Cerebellar nuclear complex (tissue), 1 donor: ENCODE data around the gene ZNF341.

Experiments used
- DNase-seq, 2 experiments: peaks; one replicate each; lab custom pipeline; 2025; lab: John Stamatoyannopoulos, UW

ZNF341 gene

GRCh38 chr20:33825340-33826269 is 93.8 kb downstream of the ZNF341 start:
- no peak for DNase-seq

GRCh38 chr20:33826270-33826897 is 94.6 kb downstream of the ZNF341 start:
- no peak for DNase-seq

DNA sequence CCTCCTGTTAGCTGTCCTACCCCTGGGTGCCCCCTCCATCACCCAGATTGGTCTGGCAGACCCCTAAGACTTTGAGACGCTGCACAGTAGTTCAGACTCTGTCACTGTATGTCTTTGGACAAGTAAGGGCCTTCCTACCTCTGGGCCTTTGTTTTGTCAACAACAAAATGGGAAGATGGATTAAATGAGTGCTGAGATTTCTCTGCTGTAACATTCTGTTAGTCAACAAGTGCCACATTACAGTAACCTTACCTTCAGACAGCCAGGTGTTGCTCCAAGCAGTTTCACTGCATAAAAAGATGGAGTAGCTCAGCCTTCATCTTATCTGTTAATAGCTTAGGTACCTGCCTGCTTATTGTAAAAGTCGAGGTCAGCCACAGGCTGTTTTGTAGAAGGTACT is 95.3 kb downstream of the ZNF341 start:
- no peak for DNase-seq

DNA sequence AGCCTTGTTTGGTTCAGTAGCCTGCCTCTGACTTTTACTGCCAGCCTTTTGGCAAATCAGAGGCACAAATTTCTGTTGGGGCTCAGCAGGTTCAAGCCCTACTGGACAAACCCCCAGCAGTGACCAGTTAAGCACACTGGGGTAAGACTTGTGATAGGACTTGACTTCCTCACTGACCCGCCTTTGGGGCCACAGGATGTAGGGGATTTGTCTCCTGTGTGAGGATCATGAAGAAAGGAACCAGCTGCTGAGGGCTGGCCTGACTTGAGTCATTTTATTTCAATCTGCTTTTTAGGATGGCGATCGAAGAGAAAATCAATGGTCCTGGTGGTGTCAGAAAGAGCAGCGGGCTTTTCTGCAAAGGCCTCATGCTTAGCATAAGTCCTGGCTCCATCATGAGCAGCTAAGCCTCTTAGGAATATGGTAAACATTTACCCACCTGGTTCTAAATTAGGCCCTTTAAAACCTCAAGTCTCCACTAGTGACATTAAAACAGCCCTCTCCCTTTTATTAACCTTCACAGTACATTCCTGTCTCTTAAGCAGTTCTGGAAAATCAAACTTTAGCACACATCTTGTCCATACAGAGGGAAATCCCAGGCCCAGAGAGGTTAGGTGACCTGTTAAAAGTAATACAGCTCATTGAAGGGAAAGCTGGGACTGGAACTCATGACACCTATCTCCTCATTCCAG is 96.0 kb downstream of the ZNF341 start:
- no peak for DNase-seq

- DNase-seq = no peak
Observed at GRCh38 chr20:33828326-33828844, 96.6 kb downstream of the ZNF341 start.

DNA sequence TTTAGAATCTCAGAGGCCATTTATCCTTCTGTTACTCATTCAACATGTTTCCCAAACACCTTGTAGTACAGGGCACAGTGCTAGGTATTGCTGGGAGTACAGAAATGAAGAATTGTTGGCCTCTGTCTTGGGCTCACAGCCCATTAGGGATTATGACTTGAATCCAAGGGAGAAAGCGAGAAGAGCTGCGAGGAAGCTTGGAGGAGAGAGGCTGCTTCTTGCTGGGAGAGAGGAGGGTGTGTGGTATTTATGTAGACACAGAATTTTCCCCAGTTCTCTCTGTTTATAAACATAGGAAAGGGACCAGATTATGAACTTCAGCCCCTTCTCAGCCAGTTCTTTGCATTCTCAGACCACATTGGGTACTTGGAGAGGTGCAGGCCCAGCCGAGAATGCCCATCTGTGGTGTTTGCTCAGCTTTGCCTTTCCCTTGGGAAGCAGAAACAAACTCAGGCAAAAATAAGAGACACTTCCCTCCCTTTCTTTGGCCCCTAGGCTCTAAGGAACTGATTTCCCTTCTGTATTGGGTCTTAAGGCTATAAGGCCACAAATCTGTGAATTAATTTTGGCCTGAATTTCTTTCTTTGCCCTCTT is 97.3 kb downstream of the ZNF341 start:
- no peak for DNase-seq

GRCh38 chr20:33829636-33830035 is 97.8 kb downstream of the ZNF341 start:
- DNase-seq = no peak

GRCh38 chr20:33830371-33830770 is 98.6 kb downstream of the ZNF341 start:
- DNase-seq = no peak

GRCh38 chr20:33832103-33832804 is 100.5 kb downstream of the ZNF341 start:
- peak in 1 of 2 experiments; percentile 23 for DNase-seq

- no peak for DNase-seq
Observed at GRCh38 chr20:33833333-33833732, 101.5 kb downstream of the ZNF341 start.

DNA sequence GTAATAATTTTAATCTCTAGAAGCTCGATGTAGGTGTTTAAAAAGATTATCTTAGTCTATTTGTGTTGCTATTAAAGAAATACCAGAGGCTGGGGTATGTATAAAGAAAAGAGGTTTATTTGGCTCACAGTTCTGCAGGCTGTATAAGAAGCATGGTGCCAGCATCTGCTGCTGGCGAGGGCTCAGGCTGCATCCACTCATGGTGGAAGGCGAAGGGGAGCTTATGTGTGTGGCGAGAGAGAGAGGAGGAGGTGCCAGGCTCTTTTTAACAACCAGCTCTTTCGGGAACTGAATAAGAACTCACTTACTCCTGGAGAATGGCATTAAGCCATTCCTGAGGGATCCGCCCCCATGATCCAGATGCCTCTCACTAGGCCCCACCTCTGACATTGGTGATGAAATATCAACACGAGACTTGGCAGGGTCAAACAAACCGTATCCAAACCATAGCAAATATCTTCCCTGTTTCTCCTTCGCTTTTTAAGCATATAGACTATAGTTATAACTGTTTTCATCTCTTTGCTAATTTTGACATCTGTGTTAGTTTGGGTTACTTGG is 103.9 kb downstream of the ZNF341 start:
- no peak for DNase-seq

GRCh38 chr20:33836277-33836676 is 104.5 kb downstream of the ZNF341 start:
- DNase-seq = no peak

DNA sequence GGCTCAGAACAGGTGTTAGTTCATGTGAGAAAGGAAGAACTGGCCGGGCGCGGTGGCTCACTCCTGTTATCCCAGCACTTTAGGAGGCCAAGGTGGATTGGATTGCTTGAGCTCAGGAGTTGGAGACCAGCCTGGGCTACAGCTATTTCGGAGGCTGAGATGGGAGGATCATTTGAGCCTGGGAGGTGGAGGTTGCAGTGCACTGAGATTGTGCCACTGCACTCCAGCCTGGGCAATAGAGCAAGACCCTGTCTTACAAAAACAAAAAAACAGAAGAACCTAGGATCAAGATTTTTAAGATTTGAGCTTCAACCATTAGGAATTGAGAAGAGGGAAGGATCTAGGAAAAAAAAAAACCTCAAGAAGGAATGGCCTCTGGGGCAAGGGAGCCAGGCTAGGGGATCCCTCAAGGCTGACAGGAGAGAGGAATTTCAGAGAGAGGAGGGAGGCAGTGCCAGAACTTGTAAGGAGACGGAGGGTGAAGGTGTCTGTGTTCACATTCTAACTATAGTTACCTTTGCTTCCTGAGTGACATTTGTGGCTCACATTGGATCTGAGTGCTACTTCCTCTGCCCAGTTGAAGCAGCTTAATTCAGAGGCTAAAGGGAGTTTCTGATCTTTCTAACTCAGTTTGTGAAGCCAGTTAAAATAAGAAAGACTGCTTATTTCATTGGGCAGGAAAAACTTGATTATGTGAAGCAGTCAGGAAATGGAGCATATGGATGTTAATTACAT is 105.5 kb downstream of the ZNF341 start:
- no peak for DNase-seq

DNA sequence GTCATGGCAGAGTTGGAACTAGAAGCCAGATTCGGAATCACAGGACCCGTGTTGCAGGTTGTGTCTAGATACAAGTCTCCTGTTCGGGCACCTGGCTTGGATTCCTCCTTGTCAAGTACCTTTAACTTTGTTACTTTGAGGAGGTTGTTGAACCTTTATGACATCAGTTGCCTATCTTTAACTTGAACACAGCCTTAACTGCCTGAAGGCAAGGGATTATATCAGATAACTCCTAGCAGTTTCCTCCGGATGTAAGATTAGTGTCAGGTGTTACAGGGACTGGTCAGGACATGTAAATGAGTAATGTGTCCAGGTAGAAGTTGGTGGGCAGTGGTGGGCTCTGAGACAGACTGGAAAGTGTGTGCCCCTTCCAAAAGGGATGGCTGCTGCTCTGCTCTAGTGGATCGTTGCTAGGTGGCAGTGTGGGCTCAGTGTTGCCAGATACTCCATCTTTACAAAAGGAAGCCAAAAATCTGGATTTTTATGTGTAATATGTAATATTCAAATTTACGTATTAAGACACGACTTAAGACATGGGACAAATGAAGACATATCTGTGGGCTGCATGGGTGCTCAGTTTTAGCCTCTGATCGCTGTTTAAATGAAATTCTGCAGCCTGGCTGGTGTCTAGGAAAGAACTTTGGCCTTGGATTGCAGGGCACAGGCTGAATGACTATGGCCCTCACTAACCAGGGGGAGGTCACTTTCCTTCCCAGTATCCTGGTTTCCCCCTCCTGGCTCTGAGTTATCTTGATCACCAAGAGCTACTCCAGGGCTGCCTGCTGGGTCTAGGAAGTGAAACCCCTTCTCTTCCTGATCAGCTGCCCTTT is 106.5 kb downstream of the ZNF341 start:
- no peak for DNase-seq

DNA sequence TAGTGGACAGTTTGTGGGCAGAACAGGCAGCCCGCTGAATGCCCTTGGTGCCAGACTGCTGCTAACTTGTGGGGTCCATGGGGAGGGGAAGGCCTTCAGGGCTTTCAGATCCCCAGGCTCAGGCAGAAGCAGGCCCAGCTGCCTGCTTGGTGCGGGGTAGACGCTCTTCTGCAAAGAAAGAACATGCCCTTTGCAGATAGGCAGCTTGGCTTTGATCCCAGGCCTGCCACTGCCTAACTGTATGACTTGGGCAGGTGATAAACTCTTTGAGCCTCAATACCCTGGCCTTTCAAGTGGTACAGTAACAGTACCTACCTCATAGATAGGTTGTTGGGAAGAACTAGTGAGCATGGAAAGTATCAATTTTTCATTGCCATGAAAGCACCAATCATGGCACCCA is 107.8 kb downstream of the ZNF341 start:
- no peak for DNase-seq

DNA sequence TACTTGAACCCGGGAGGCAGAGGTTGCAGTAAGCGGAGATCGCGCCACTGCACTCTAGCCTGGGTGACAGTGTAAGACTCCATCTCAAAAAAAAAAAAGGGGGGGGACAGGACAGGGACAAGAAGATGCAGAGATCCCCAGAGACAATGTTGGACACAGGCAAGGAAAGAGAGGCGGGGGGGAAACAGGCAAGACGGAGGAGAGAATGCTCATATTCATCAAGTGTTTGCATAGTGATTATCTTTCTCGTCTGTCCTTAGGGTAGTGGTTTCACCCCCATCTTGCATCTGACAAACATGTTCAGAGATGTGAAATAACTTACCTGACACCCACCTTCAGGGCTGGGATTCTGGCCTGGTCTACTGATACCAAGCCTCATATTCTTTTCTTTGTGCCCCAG is 108.4 kb downstream of the ZNF341 start:
- DNase-seq = no peak

- DNase-seq = no peak
Observed at GRCh38 chr20:33840759-33841435, 109.1 kb downstream of the ZNF341 start.

DNA sequence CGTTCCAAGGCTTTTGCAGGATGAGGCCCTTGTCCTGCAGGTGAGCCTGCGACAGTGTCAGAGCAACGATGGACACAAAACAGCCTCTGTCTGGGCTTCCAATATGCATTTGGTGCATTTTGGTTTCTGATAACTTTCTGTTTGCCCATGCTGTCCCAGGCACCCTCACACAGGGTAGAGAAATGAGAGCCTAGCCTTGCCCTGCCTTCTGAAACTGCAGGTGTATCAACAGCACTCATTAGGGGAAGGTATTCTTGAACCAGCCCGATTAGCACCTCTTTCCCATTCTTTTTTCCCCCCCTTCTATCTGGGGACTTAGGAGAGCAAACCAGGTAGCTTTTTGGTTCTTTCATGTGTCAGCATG is 109.6 kb downstream of the ZNF341 start:
- no peak for DNase-seq
